IMR-90 (cell line): ENCODE measurements around the gene ANK3. TPM values are rescaled to one million over a fixed set of nuclear protein-coding genes. Genes with fewer than 3 reads are reported as not detected.

ENCODE experiments used
- ATAC-seq: fragments of 200-7000 bp; cut with Tn5 transposase; 2 replicates; pipeline ENCODE4 v1.9.1; 2020; ENCODE audit warnings: low read depth, mild to moderate bottlenecking, moderate library complexity
- BruUV-seq: library from RNA; stranded (reverse); fragments of 400-500 nt; replicated peaks from 2 replicates; lab custom pipeline; 2021; lab: Mats Ljungman, UMichigan
- CTCF ChIA-PET: fragments of 300-600 bp; formaldehyde crosslinking; extraction: SDS; loops from one replicate; lab custom pipeline; 2021; ENCODE audit warnings: antibody characterized with exemption; lab: Yijun Ruan, JAX
- POLR2A ChIA-PET: fragments of 300-600 bp; sonication (Branson Sonifier 250); formaldehyde crosslinking; loops from one replicate; lab custom pipeline; 2022; ENCODE audit warnings: antibody characterized with exemption; ENCODE audit not compliant: unreplicated experiment; lab: Charles Lee
- DNase-seq: peaks from one replicate; pipeline ENCODE4 v3.0.0; 2013
- H2AFZ ChIP-seq: replicated peaks from 2 replicates; pipeline ENCODE3; 2013; ENCODE audit warnings: low read length, mild to moderate bottlenecking; ENCODE audit not compliant: poor library complexity
- H2AK5ac ChIP-seq: 2 replicates; pipeline ENCODE4 v1.6.1; 2013; ENCODE audit warnings: low read depth, low read length, inconsistent platforms
- H2AK9ac ChIP-seq: replicated peaks from 2 replicates; pipeline ENCODE3; 2013; ENCODE audit warnings: mild to moderate bottlenecking, low read depth, low read length, moderate library complexity; ENCODE audit not compliant: poor library complexity
- H2BK120ac ChIP-seq: 2 replicates; pipeline ENCODE4 v1.6.1; 2013; ENCODE audit warnings: low read depth, low read length, inconsistent platforms
- H2BK15ac ChIP-seq: 3 replicates; pipeline ENCODE4 v1.6.1; 2013; ENCODE audit warnings: low read depth, low read length, inconsistent platforms
- H2BK20ac ChIP-seq: 2 replicates; pipeline ENCODE4 v1.6.1; 2013; ENCODE audit warnings: low read depth, mild to moderate bottlenecking, inconsistent platforms, low read length, moderate library complexity
- H2BK5ac ChIP-seq: 2 replicates; pipeline ENCODE4 v1.6.1; 2013; ENCODE audit warnings: mild to moderate bottlenecking, low read depth, low read length, inconsistent platforms; ENCODE audit not compliant: poor library complexity, severe bottlenecking
- H3K14ac ChIP-seq: replicated peaks from 2 replicates; pipeline ENCODE4 v1.6.1; 2013; ENCODE audit warnings: low read depth, low read length, inconsistent platforms
- H3K18ac ChIP-seq: 2 replicates; pipeline ENCODE4 v1.6.1; 2013; ENCODE audit warnings: low read depth, low read length, control low read depth
- H3K23ac ChIP-seq: 2 replicates; pipeline ENCODE4 v1.6.1; 2013; ENCODE audit warnings: low read depth, low read length, inconsistent platforms
- H3K27ac ChIP-seq: 2 replicates; pipeline ENCODE4 v1.5.1; 2013; ENCODE audit warnings: mild to moderate bottlenecking, control low read depth, low read length; ENCODE audit not compliant: insufficient read depth
- H3K27me3 ChIP-seq: 2 replicates; pipeline ENCODE4 v1.6.1; 2013; ENCODE audit warnings: low read length; ENCODE audit not compliant: control insufficient read depth, insufficient read depth
- H3K36me3 ChIP-seq: 2 replicates; pipeline ENCODE4 v1.6.1; 2013; ENCODE audit warnings: low read length, mixed read lengths; ENCODE audit not compliant: control insufficient read depth, insufficient read depth
- H3K4ac ChIP-seq: 2 replicates; pipeline ENCODE4 v1.6.1; 2013; ENCODE audit warnings: low read depth, low read length, inconsistent platforms
- H3K4me1 ChIP-seq: 2 replicates; pipeline ENCODE4 v1.6.1; 2013; ENCODE audit warnings: low read length, mixed read lengths; ENCODE audit not compliant: control insufficient read depth, insufficient read depth
- H3K4me2 ChIP-seq: 2 replicates; pipeline ENCODE4 v1.6.1; 2013; ENCODE audit warnings: low read depth, mild to moderate bottlenecking, control low read depth, low read length, moderate library complexity
- H3K4me3 ChIP-seq: 2 replicates; pipeline ENCODE4 v1.5.1; 2013; ENCODE audit warnings: low read depth, mild to moderate bottlenecking, control low read depth, low read length, moderate library complexity; ENCODE audit not compliant: insufficient read depth
- H3K56ac ChIP-seq: 2 replicates; pipeline ENCODE4 v1.6.1; 2013; ENCODE audit warnings: low read length, inconsistent platforms; ENCODE audit not compliant: insufficient read depth; ENCODE audit errors: extremely low read depth
- H3K79me1 ChIP-seq, 2 experiments: 2 replicates each; pipeline ENCODE4 v1.6.1; 2013; ENCODE audit warnings: low read length in 2 of 2, inconsistent platforms in 1 of 2, low read depth in 1 of 2
- H3K9ac ChIP-seq: 2 replicates; pipeline ENCODE4 v1.6.1; 2013; ENCODE audit warnings: low read depth, low read length, control low read depth
- H3K9me1 ChIP-seq: 2 replicates; pipeline ENCODE4 v1.6.1; 2013; ENCODE audit warnings: low read length, inconsistent platforms; ENCODE audit not compliant: insufficient read depth
- H3K9me3 ChIP-seq: 2 replicates; pipeline ENCODE4 v1.6.1; 2013; ENCODE audit warnings: low read length; ENCODE audit not compliant: control insufficient read depth, insufficient read depth
- H4K20me1 ChIP-seq: 2 replicates; pipeline ENCODE4 v1.6.1; 2013; ENCODE audit warnings: low read length, inconsistent platforms; ENCODE audit not compliant: insufficient read depth
- H4K5ac ChIP-seq: 2 replicates; pipeline ENCODE4 v1.6.1; 2013; ENCODE audit warnings: mild to moderate bottlenecking, low read depth, low read length, control low read depth
- H4K8ac ChIP-seq, 2 experiments: 2 replicates each; pipeline ENCODE4 v1.6.1; 2013; ENCODE audit warnings: low read depth in 2 of 2, low read length in 2 of 2, control low read depth in 1 of 2, inconsistent platforms in 1 of 2
- H4K91ac ChIP-seq: 2 replicates; pipeline ENCODE4 v1.6.1; 2013; ENCODE audit warnings: low read depth, low read length, inconsistent platforms; ENCODE audit not compliant: insufficient read depth
- BHLHE40 ChIP-seq: fragments of 150-350 bp; IDR thresholded peaks from 2 replicates; pipeline ENCODE4 v1.6.1; 2016; ENCODE audit warnings: mild to moderate bottlenecking, low read depth, low read length
- CEBPB ChIP-seq: IDR thresholded peaks from 2 replicates; pipeline ENCODE4 v1.6.1; 2012; ENCODE audit warnings: low read depth, low read length, improper control_type of control experiment
- CHD1 ChIP-seq: IDR thresholded peaks from 2 replicates; pipeline ENCODE4 v1.6.1; 2012; ENCODE audit warnings: low read depth, low read length, improper control_type of control experiment
- CTCF ChIP-seq: conservative IDR thresholded peaks from 2 replicates; pipeline ENCODE4 v1.5.1; 2012; ENCODE audit warnings: mild to moderate bottlenecking, low read depth, low read length, improper control_type of control experiment
- ELK1 ChIP-seq: fragments of 150-350 bp; IDR thresholded peaks from 2 replicates; pipeline ENCODE4 v1.6.1; 2016; ENCODE audit warnings: low read depth, mild to moderate bottlenecking, low read length, moderate library complexity, borderline replicate concordance
- FOS ChIP-seq: fragments of 150-350 bp; IDR thresholded peaks from 2 replicates; pipeline ENCODE4 v1.6.1; 2016; ENCODE audit warnings: low read depth, low read length
- MAFK ChIP-seq: IDR thresholded peaks from 2 replicates; pipeline ENCODE4 v1.6.1; 2012; ENCODE audit warnings: low read depth, low read length, improper control_type of control experiment
- MAZ ChIP-seq: IDR thresholded peaks from 2 replicates; pipeline ENCODE4 v1.6.1; 2012; ENCODE audit warnings: low read depth, mild to moderate bottlenecking, low read length, improper control_type of control experiment, moderate library complexity, borderline replicate concordance
- MXI1 ChIP-seq: IDR thresholded peaks from 2 replicates; pipeline ENCODE4 v1.6.1; 2012; ENCODE audit warnings: low read depth, mild to moderate bottlenecking, low read length, moderate library complexity, borderline replicate concordance
- NFE2L2 ChIP-seq: fragments of 150-350 bp; IDR thresholded peaks from 2 replicates; pipeline ENCODE4 v1.6.1; 2016; ENCODE audit warnings: low read depth, mild to moderate bottlenecking, low read length
- POLR2A ChIP-seq: IDR thresholded peaks from 2 replicates; pipeline ENCODE4 v1.6.1; 2012; ENCODE audit warnings: mild to moderate bottlenecking, low read depth, low read length
- RAD21 ChIP-seq: IDR thresholded peaks from 2 replicates; pipeline ENCODE4 v1.6.1; 2012; ENCODE audit warnings: low read length, improper control_type of control experiment
- RCOR1 ChIP-seq: IDR thresholded peaks from 2 replicates; pipeline ENCODE4 v1.6.1; 2012; ENCODE audit warnings: mild to moderate bottlenecking, low read length, improper control_type of control experiment; ENCODE audit not compliant: insufficient replicate concordance
- RFX5 ChIP-seq: IDR thresholded peaks from 2 replicates; pipeline ENCODE4 v1.8.0; 2012; ENCODE audit warnings: low read depth, mild to moderate bottlenecking, low read length, moderate library complexity
- SMC3 ChIP-seq: fragments of 150-350 bp; IDR thresholded peaks from 2 replicates; pipeline ENCODE4 v1.6.1; 2016; ENCODE audit warnings: low read depth, mild to moderate bottlenecking, antibody characterized with exemption, low read length, moderate library complexity
- USF2 ChIP-seq: fragments of 150-350 bp; IDR thresholded peaks from 2 replicates; pipeline ENCODE4 v1.6.1; 2017; ENCODE audit warnings: mild to moderate bottlenecking, antibody characterized with exemption, low read length, low read depth
- WGBS, 2 experiments: methylation state at CpG; one replicate each; pipeline versions ENCODE4 v1.1.5 to v1.1.7; 2013; ENCODE audit warnings: missing lambda C conversion rate in 2 of 2; ENCODE audit not compliant: insufficient read length in 1 of 2; ENCODE audit errors: extremely low coverage in 2 of 2; 5-methylcytosine and 5-hydroxymethylcytosine counted together
- dilution Hi-C: fragments of 300-500 bp; cut with HindIII; formaldehyde crosslinking; loops from one replicate; pipeline ENCODE4 v1.14.3; 2018; ENCODE audit warnings: low sequenced_read_pairs; ENCODE audit not compliant: unreplicated experiment
- in situ Hi-C: fragments of 300-500 bp; cut with MboI; formaldehyde crosslinking; loops from 3 replicates; pipeline ENCODE4 v1.14.3; 2019; ENCODE audit warnings: low sequenced_read_pairs, inconsistent platforms, mixed read lengths
- intact Hi-C: fragments of 100-400 bp; cut with micrococcal nuclease; formaldehyde crosslinking; loops from 2 replicates; pipeline ENCODE4 v1.10.0; 2022
- polyA plus RNA-seq, 3 experiments: library from polyadenylated mRNA; depleted of rRNA; stranded (reverse); fragments of >200 nt; gene quantifications; 2 replicates each; pipeline ENCODE4 v1.2.3, GENCODE V29; 2012; ENCODE audit warnings: low replicate concordance in 1 of 3
- total RNA-seq: library from RNA; depleted of rRNA; stranded (reverse); fragments of >200 nt; gene quantifications from 2 replicates; pipeline ENCODE4 v1.2.3, GENCODE V29; 2012

Gene ANK3
- total and polyA plus RNA-seq, 2 of the 4 experiments (the other 2 are of a cell fraction) = 0.63 to 1.8 TPM

GRCh38 chr10:60189861-60190475 is 199.7 kb downstream of the ANK3 start:
- POLR2A ChIA-PET = no interaction called here
- no peak overlapping the region for H2BK20ac ChIP-seq
- no peak overlapping the region for H3K18ac ChIP-seq
- DNase-seq (no peak), ATAC-seq (no peak)
- no peaks in the 10 kb centered on the region for H3K36me3 ChIP-seq
- CTCF ChIA-PET = interaction anchor here (1.5 kb wide), 1 partner anchor 14 kb away, joined by 5 read pairs; no protein-coding TSS in a partner anchor
- H4K5ac ChIP-seq = no peak overlapping the region
- peaks cover 3% of the 10 kb centered on the region for H3K9me1 ChIP-seq
- no peak overlapping the region for H3K14ac ChIP-seq
- H2AFZ ChIP-seq = no peak overlapping the region
- no peak overlapping the region for H3K56ac ChIP-seq
- H2AK5ac ChIP-seq = no peak overlapping the region
- H3K4me3 ChIP-seq = no peak overlapping the region
- no peak overlapping the region for H2BK120ac ChIP-seq
- no peak overlapping the region for H2BK15ac ChIP-seq
- H4K91ac ChIP-seq = no peak overlapping the region
- BruUV-seq = no TSS peak
- in situ Hi-C loops (no loop called here), intact Hi-C loops (no loop called here), dilution Hi-C loops (no loop called here)
- H3K4ac ChIP-seq = no peak overlapping the region
- WGBS, 2 experiments = no CpG with 5 or more reads among the region's 1 CpG
- H3K27ac ChIP-seq = no peak overlapping the region
- H3K79me1 ChIP-seq = no peaks in the 10 kb centered on the region
- H4K8ac ChIP-seq = no peak overlapping the region
- TF ChIP-seq SMC3 = no peak
- TF ChIP-seq FOS = no peak
- TF ChIP-seq POLR2A = no peak
- TF ChIP-seq USF2 = no peak
- TF ChIP-seq CEBPB = no peak
- TF ChIP-seq RCOR1 = no peak
- TF ChIP-seq RFX5 = no peak
- no peak for TF ChIP-seq ELK1
- no peak for TF ChIP-seq CTCF
- TF ChIP-seq MAFK = no peak
- TF ChIP-seq MAZ = no peak
- TF ChIP-seq CHD1 = no peak
- no peak for TF ChIP-seq MXI1
- TF ChIP-seq NFE2L2 = no peak
- no peak for TF ChIP-seq BHLHE40
- TF ChIP-seq RAD21 = no peak
- no peak overlapping the region for H2AK9ac ChIP-seq
- no peaks in the 10 kb centered on the region for H3K27me3 ChIP-seq
- no peak overlapping the region for H3K4me2 ChIP-seq
- H4K20me1 ChIP-seq = no peaks in the 10 kb centered on the region
- H3K9ac ChIP-seq = no peak overlapping the region
- peaks cover 3% of the 10 kb centered on the region; the same call in 1 of the 2 replicates for H3K4me1 ChIP-seq
- no peak overlapping the region for H3K23ac ChIP-seq
- no peak overlapping the region for H2BK5ac ChIP-seq
- no peaks in the 10 kb centered on the region for H3K9me3 ChIP-seq
